HFFc6 (cell line): ENCODE measurements around the gene SCUBE1. TPM values are rescaled to one million over a fixed set of nuclear protein-coding genes. Genes with fewer than 3 reads are reported as not detected.

Experiments
- DNase-seq: peaks from one replicate; pipeline ENCODE4 v3.0.0-alpha.2; 2018
- H3K27ac Mint-ChIP-seq: 2 replicates; pipeline ENCODE4 v1.8.0; 2020; ENCODE audit warnings: mild to moderate bottlenecking, mixed read lengths
- H3K27me3 Mint-ChIP-seq: 2 replicates; pipeline ENCODE4 v1.8.0; 2021; ENCODE audit warnings: mild to moderate bottlenecking, moderate library complexity, mixed read lengths; ENCODE audit not compliant: insufficient read depth
- H3K36me3 Mint-ChIP-seq: 2 replicates; pipeline ENCODE4 v1.8.0; 2021; ENCODE audit warnings: low read depth, mixed read lengths
- H3K4me1 Mint-ChIP-seq: 2 replicates; pipeline ENCODE4 v1.8.0; 2020; ENCODE audit warnings: low read depth, mixed read lengths
- H3K4me3 Mint-ChIP-seq: 2 replicates; pipeline ENCODE4 v1.8.0; 2020; ENCODE audit warnings: mild to moderate bottlenecking, moderate library complexity, mixed read lengths
- H3K9me3 Mint-ChIP-seq: 2 replicates; pipeline ENCODE4 v1.8.0; 2020; ENCODE audit warnings: mild to moderate bottlenecking, mixed read lengths
- CTCF ChIP-seq: fragments of 200-600 bp; sonication (generic); IDR thresholded peaks from 2 replicates; pipeline ENCODE4 v1.5.0; 2021; ENCODE audit warnings: antibody characterized with exemption, mild to moderate bottlenecking
- total RNA-seq, 6 experiments: library from RNA; stranded (reverse); fragmentation: NEBNext Ultra II Directional; extraction: Animal tissue kit (Norgen Biotek cat#: 25700); gene quantifications; 2 replicates in 1 of 6; 3 replicates in 5 of 6; pipeline ENCODE4 v1.2.3, GENCODE V29; 2021

SCUBE1 gene
- total RNA-seq, 6 experiments from 2014 or later: not detected

- Mint-ChIP-seq H3K27me3 (no peaks in the 10 kb centered on the region; the same call in 1 of the 2 replicates), H3K9me3 (no peaks in the 10 kb centered on the region), H3K27ac (no peak overlapping the region), H3K36me3 (peaks cover 14% of the 10 kb centered on the region), H3K4me3 (no peak overlapping the region; the same call in 1 of the 2 replicates), H3K4me1 (peaks cover 18% of the 10 kb centered on the region)
- DNase-seq: no peak
- no peak for TF ChIP-seq CTCF
These were observed 159.5 kb downstream of the SCUBE1 start for GRCh38 chr22:43183496-43184277.

DNA sequence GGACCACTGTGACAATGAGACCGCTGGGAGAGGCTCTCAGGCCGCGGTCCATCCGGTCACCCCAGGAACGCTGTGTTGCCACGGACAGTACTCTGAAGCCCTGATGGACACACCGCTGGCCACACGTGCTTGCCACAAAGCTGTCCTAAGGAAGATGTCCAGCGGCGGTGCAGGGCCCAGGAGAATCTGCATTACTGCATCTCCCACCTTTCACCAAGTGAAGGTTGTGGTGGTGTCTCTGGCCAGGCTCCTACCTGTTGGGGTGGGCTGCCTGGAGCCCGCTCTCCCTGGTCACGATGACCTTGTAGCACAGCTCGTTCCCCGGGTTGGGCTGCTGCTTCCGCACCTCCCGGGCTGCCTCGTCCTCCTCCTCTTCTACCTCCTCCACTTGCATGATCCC lies 160.4 kb downstream of the SCUBE1 start:
- Mint-ChIP-seq H3K27me3 (no peaks in the 10 kb centered on the region; the same call in 1 of the 2 replicates), H3K9me3 (no peaks in the 10 kb centered on the region), H3K4me3 (no peak overlapping the region), H3K4me1 (peaks cover 17% of the 10 kb centered on the region), H3K27ac (no peak overlapping the region), H3K36me3 (peaks cover 17% of the 10 kb centered on the region)
- TF ChIP-seq CTCF: no peak
- DNase-seq: no peak

DNA sequence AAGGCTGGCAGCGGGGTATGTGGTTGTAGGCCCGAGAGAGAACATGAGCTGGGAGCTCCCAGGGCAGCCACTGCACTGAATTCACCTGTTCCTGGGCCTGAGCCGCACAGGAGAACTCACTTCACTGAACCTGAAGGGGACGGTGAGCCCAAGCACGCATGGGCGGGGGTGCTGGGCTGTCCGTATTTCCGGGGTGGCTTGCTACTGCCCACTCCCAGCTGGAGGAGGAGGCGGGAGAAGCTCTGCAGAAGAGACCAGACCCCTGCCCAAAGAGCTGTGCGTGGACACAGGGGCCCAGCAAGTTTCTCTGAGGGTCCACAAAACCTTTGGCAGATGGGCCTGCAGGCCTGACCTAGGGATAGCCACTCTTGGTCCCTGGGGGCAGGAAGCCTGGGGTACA lies 161.1 kb downstream of the SCUBE1 start:
- no peak for DNase-seq
- Mint-ChIP-seq H3K27me3 (no peaks in the 10 kb centered on the region; the same call in 1 of the 2 replicates), H3K27ac (no peak overlapping the region), H3K9me3 (no peaks in the 10 kb centered on the region), H3K4me3 (no peak overlapping the region), H3K4me1 (peaks cover 17% of the 10 kb centered on the region), H3K36me3 (peaks cover 17% of the 10 kb centered on the region)
- no peak for TF ChIP-seq CTCF

DNA sequence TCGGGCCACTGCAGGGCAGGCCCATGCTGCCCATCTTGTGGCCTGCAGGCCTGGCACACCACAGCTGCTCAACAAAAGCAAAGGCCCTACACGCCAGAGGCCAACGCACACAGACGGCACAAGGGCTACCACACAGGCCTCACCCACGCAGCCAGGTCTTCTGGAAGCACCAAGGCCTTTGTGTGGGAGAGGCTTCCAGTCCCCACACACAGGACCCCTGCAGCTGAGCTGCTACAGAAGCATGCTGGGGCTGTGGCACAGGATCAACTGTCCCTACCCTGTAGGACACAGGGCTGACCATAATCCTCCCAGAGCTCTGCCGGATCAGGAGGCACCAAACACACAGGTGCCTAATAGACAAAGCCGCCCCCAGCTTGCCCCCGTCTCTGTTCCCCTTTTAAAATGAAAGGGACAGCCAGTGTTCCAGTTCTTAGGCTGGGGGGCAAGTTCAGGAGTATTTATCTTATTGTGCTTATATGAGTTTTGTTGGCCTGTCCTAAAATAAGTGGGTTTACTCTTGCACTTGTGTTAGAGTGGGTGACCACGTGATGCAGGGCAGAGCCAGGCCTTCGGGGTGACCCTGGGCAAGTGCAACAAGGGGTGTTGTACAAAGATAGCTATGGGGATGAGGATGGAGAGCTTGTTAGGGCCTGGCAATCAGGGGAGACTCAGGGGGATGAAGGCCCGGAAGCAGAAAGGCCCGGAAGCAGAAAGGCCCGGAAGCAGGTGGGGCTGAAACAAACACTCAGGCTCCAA lies 161.7 kb downstream of the SCUBE1 start:
- DNase-seq: no peak
- no peak for TF ChIP-seq CTCF
- H3K27me3 Mint-ChIP-seq: no peaks in the 10 kb centered on the region; the same call in 1 of the 2 replicates
- peaks cover 17% of the 10 kb centered on the region for H3K4me1 Mint-ChIP-seq
- no peak overlapping the region for H3K4me3 Mint-ChIP-seq
- peaks cover 17% of the 10 kb centered on the region for H3K36me3 Mint-ChIP-seq
- no peaks in the 10 kb centered on the region for H3K9me3 Mint-ChIP-seq
- no peak overlapping the region for H3K27ac Mint-ChIP-seq

GRCh38 chr22:43180670-43181069 lies 162.5 kb downstream of the SCUBE1 start:
- Mint-ChIP-seq H3K27me3 (no peaks in the 10 kb centered on the region; the same call in 1 of the 2 replicates), H3K4me1 (peaks cover 14% of the 10 kb centered on the region), H3K4me3 (no peak overlapping the region), H3K27ac (no peak overlapping the region), H3K36me3 (peaks cover 17% of the 10 kb centered on the region), H3K9me3 (no peaks in the 10 kb centered on the region)
- DNase-seq: no peak
- TF ChIP-seq CTCF: no peak
